GM12891 (cell line): ENCODE results near the gene GRIK4.

Source experiments
- POLR2A ChIP-seq: IDR thresholded peaks from 2 replicates; pipeline ENCODE4 v1.6.1; 2011; ENCODE audit warnings: low read depth, low read length, control low read depth
- POLR2AphosphoS5 ChIP-seq: IDR thresholded peaks from 2 replicates; pipeline ENCODE4 v1.6.1; 2011; ENCODE audit warnings: low read depth, low read length, control low read depth
- TAF1 ChIP-seq: IDR thresholded peaks from 2 replicates; pipeline ENCODE4 v1.6.1; 2011; ENCODE audit warnings: low read depth, low read length, control low read depth

- TF ChIP-seq POLR2A, result no peak
- no peak for TF ChIP-seq TAF1
- no peak for TF ChIP-seq POLR2AphosphoS5
Observed at GRCh38 chr11:120655589-120655988, 144.0 kb downstream of the GRIK4 start.
